ENCODE data around the gene OSBPL3. TPM values are rescaled to one million over a fixed set of nuclear protein-coding genes. Genes with fewer than 3 reads are reported as not detected.

The OSBPL3 gene
- polyA plus RNA-seq, 1 donor (not counting 4 experiments of a cell fraction or from before 2014, with no cell fraction given), result 34.0 TPM

DNA sequence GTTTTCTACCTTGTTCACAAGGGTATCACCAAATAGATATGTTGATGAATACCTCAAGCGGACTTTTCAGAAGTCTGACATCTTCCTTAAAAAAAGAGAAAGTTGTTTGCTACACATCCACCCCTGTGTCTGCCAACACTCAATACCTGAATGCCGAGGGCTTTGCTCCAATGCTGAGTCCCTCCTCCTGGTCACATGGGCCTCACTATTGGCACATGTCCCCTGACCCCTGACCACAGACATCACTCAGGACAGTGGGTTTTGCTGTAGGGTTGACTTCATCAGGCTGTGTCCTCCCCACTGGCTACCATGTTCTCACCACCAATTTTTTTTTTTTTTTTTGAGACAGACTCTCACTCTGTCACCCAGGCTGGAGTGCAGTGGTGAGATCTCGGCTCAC is 76.4 kb downstream of the OSBPL3 start:
- no peaks in the 10 kb centered on the region for H3K27me3 ChIP-seq (ENCODE audit: control insufficient read depth, extremely low read depth, insufficient read depth, low read length)
- no peaks in the 10 kb centered on the region for H3K36me3 ChIP-seq (ENCODE audit: control insufficient read depth in 2 of 2, extremely low read depth in 1 of 2, insufficient read depth in 2 of 2, low read length in 2 of 2)
- TF ChIP-seq, protein P1, sequence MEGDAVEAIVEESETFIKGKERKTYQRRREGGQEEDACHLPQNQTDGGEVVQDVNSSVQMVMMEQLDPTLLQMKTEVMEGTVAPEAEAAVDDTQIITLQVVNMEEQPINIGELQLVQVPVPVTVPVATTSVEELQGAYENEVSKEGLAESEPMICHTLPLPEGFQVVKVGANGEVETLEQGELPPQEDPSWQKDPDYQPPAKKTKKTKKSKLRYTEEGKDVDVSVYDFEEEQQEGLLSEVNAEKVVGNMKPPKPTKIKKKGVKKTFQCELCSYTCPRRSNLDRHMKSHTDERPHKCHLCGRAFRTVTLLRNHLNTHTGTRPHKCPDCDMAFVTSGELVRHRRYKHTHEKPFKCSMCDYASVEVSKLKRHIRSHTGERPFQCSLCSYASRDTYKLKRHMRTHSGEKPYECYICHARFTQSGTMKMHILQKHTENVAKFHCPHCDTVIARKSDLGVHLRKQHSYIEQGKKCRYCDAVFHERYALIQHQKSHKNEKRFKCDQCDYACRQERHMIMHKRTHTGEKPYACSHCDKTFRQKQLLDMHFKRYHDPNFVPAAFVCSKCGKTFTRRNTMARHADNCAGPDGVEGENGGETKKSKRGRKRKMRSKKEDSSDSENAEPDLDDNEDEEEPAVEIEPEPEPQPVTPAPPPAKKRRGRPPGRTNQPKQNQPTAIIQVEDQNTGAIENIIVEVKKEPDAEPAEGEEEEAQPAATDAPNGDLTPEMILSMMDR (optimal IDR thresholded peaks at IDR 0.05 in 1 of 3, IDR thresholded peaks at IDR 0.05 in 1 of 3, conservative IDR thresholded peaks at IDR 0.05 in 1 of 3; ENCODE audit: extremely low read depth in 1 of 3, insufficient read depth in 2 of 3, low read length in 3 of 3), result no peak
- TF ChIP-seq EZH2 (IDR thresholded peaks at IDR 0.05; ENCODE audit: low read length), result no peak
- dilution Hi-C loops (cut with MboI; ENCODE audit: extremely low pct_ligation_motif_present, low sequenced_read_pairs), result no loop called here
- H3K4me3 ChIP-seq (ENCODE audit: control insufficient read depth in 2 of 3, extremely low read depth in 1 of 3, insufficient read depth in 2 of 3, low read depth in 1 of 3, low read length in 3 of 3), result no peak overlapping the region
- peaks cover 86% of the 10 kb centered on the region for H3K79me2 ChIP-seq (ENCODE audit: control insufficient read depth, insufficient read depth, low read length)
- H3K9ac ChIP-seq (ENCODE audit: control insufficient read depth, extremely low read depth, insufficient read depth, low read length), result no peak overlapping the region
- H4K20me1 ChIP-seq (ENCODE audit: control insufficient read depth, extremely low read depth, insufficient read depth, low read length), result no peaks in the 10 kb centered on the region
- FAIRE-seq (no peak), DNase-seq (ENCODE audit: low read depth, low spot score) (no peak)
- H2AFZ ChIP-seq (ENCODE audit: control insufficient read depth, low read length), result no peak overlapping the region
- H3K9me3 ChIP-seq (ENCODE audit: control insufficient read depth, low read depth, low read length), result no peaks in the 10 kb centered on the region
- H3K27ac ChIP-seq (ENCODE audit: control insufficient read depth, insufficient read depth, low read length), result no peak overlapping the region
- no peaks in the 10 kb centered on the region for H3K9me1 ChIP-seq (ENCODE audit: control insufficient read depth, extremely low read depth, insufficient read depth, low read length)
- no peak overlapping the region for H3K4me2 ChIP-seq (ENCODE audit: control insufficient read depth, extremely low read depth, insufficient read depth, low read depth, low read length)
- peaks cover 62% of the 10 kb centered on the region for H3K4me1 ChIP-seq (ENCODE audit: control insufficient read depth, extremely low read depth, insufficient read depth, low read length)

GRCh38 chr7:24902931-24903330 is 77.0 kb downstream of the OSBPL3 start:
- dilution Hi-C loops (cut with MboI; ENCODE audit: extremely low pct_ligation_motif_present, low sequenced_read_pairs), result no loop called here
- no peak overlapping the region for H3K27ac ChIP-seq (ENCODE audit: control insufficient read depth, insufficient read depth, low read length)
- H2AFZ ChIP-seq (ENCODE audit: control insufficient read depth, low read length), result no peak overlapping the region
- H3K4me3 ChIP-seq (ENCODE audit: control insufficient read depth in 2 of 3, extremely low read depth in 1 of 3, insufficient read depth in 2 of 3, low read depth in 1 of 3, low read length in 3 of 3), result no peak overlapping the region
- TF ChIP-seq, protein P1 (optimal IDR thresholded peaks at IDR 0.05 in 1 of 3, IDR thresholded peaks at IDR 0.05 in 1 of 3, conservative IDR thresholded peaks at IDR 0.05 in 1 of 3; ENCODE audit: extremely low read depth in 1 of 3, insufficient read depth in 2 of 3, low read length in 3 of 3), result no peak
- no peak for TF ChIP-seq EZH2 (IDR thresholded peaks at IDR 0.05; ENCODE audit: low read length)
- H3K79me2 ChIP-seq (ENCODE audit: control insufficient read depth, insufficient read depth, low read length), result peaks cover 89% of the 10 kb centered on the region
- DNase-seq (ENCODE audit: low read depth, low spot score) (no peak), FAIRE-seq (no peak)
- H3K36me3 ChIP-seq (ENCODE audit: control insufficient read depth in 2 of 2, extremely low read depth in 1 of 2, insufficient read depth in 2 of 2, low read length in 2 of 2), result no peaks in the 10 kb centered on the region
- peaks cover 61% of the 10 kb centered on the region for H3K4me1 ChIP-seq (ENCODE audit: control insufficient read depth, extremely low read depth, insufficient read depth, low read length)
- no peaks in the 10 kb centered on the region for H3K9me1 ChIP-seq (ENCODE audit: control insufficient read depth, extremely low read depth, insufficient read depth, low read length)
- no peak overlapping the region for H3K4me2 ChIP-seq (ENCODE audit: control insufficient read depth, extremely low read depth, insufficient read depth, low read depth, low read length)
- no peaks in the 10 kb centered on the region for H4K20me1 ChIP-seq (ENCODE audit: control insufficient read depth, extremely low read depth, insufficient read depth, low read length)
- no peak overlapping the region for H3K9ac ChIP-seq (ENCODE audit: control insufficient read depth, extremely low read depth, insufficient read depth, low read length)
- H3K9me3 ChIP-seq (ENCODE audit: control insufficient read depth, low read depth, low read length), result no peaks in the 10 kb centered on the region
- no peaks in the 10 kb centered on the region for H3K27me3 ChIP-seq (ENCODE audit: control insufficient read depth, extremely low read depth, insufficient read depth, low read length)
